HG03439 (cell line): Measurements from ENCODE around the gene CPZ.
"Not testable (repeated sequence)": the region's sequence is repeated elsewhere in the genome, so short reads cannot be mapped to it uniquely, and the experiment has no call there.

Experiments used
- ATAC-seq: cut with Tn5 transposase; IDR thresholded peaks from one replicate; pipeline ENCODE4 v1.9.1; 2021; ENCODE audit warnings: mild to moderate bottlenecking, moderate library complexity; ENCODE audit not compliant: unreplicated experiment

CPZ gene

GRCh38 chr4:8608714-8609391, 16.3 kb downstream of the CPZ start:
- no peak for ATAC-seq

- ATAC-seq, result no peak
These were observed 16.8 kb downstream of the CPZ start for GRCh38 chr4:8609406-8609805.

GRCh38 chr4:8609824-8610350, 17.3 kb downstream of the CPZ start:
- ATAC-seq, result no peak

- no peak for ATAC-seq
These were observed 18.5 kb downstream of the CPZ start for GRCh38 chr4:8610858-8611616.

GRCh38 chr4:8612646-8613045, 20.1 kb downstream of the CPZ start:
- ATAC-seq, result no peak

GRCh38 chr4:8613421-8614364, 21.1 kb downstream of the CPZ start:
- no peak for ATAC-seq

GRCh38 chr4:8614365-8615193, 22.0 kb downstream of the CPZ start:
- no peak for ATAC-seq

- ATAC-seq, result no peak
These were observed 22.8 kb downstream of the CPZ start for GRCh38 chr4:8615366-8615765.

GRCh38 chr4:8615921-8616787, 23.6 kb downstream of the CPZ start:
- ATAC-seq, result no peak

- ATAC-seq, result no peak
These were observed 24.3 kb downstream of the CPZ start for GRCh38 chr4:8616831-8617230.

GRCh38 chr4:8617486-8618040, 25.0 kb downstream of the CPZ start:
- ATAC-seq, result no peak

- ATAC-seq, result no peak
These were observed 25.9 kb downstream of the CPZ start for GRCh38 chr4:8618421-8618820.

- no peak for ATAC-seq
These were observed 26.6 kb downstream of the CPZ start for GRCh38 chr4:8618961-8619720.

GRCh38 chr4:8621135-8621534, 28.6 kb downstream of the CPZ start:
- ATAC-seq, result not testable (repeated sequence)

GRCh38 chr4:8624601-8625272, 32.2 kb downstream of the CPZ start:
- ATAC-seq, result not testable (repeated sequence)

GRCh38 chr4:8630240-8630905, 37.8 kb downstream of the CPZ start:
- not testable (repeated sequence) for ATAC-seq

GRCh38 chr4:8631896-8632295, 39.3 kb downstream of the CPZ start:
- ATAC-seq, result not testable (repeated sequence)
